ENCODE results near the gene MAD1L1. TPM values are rescaled to one million over a fixed set of nuclear protein-coding genes. Genes with fewer than 3 reads are reported as not detected.

Gene MAD1L1
- total and polyA plus RNA-seq, 3 experiments from 2014 or later = 43.6 to 185 (median 47.3) TPM

DNA sequence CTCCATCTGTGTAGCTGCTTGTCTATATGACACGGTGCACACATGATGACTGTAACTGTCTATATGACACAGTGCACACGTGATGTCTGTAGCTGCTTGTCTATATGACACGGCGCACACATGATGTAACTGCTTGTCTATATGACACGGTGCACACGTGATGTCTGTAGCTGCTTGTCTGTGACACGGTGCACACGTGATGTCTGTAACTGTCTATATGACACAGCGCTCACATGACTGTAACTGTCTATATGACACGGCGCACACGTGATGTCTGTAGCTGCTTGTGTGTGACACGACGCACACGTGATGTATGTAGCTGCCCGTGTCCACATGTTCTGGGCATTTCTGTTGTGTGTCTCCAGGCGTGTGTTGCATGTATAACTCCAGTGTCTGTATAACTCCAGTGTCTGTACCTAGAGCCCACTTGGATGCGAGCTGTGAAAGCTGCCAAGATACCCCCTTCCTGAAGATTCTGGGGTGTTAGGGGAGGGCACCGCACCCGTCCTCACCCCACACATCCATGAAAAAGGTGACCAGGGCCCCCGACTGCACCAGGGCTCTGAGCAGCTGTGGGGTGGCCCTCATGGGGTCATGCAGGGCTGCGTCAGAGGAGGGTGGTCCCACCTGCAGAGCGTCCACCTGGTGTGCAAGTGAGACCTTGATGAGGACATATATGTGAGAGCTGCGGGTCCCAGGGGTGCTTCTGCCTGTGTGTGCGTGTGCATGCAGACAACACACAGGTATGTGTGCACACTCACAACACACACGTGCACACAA lies 424.7 kb downstream of the MAD1L1 start:
- CTCF ChIA-PET = no interaction called here
- H3K9me3 Mint-ChIP-seq = no peaks in the 10 kb centered on the region
- no peak for DNase-seq

GRCh38 chr7:1806354-1806753 lies 426.4 kb downstream of the MAD1L1 start:
- no peak for DNase-seq
- no peaks in the 10 kb centered on the region for H3K27me3 ChIP-seq (ENCODE audit: insufficient read depth, low read length, poor library complexity, severe bottlenecking)
- no peaks in the 10 kb centered on the region for H3K36me3 ChIP-seq (ENCODE audit: insufficient read depth, low read length)
- H3K4me3 ChIP-seq (ENCODE audit: low read length) = no peak overlapping the region
- peaks cover 0 to 8% of the 10 kb centered on the region in 2 donors for H3K27me3 Mint-ChIP-seq
- no peaks in the 10 kb centered on the region for H3K9me3 ChIP-seq (ENCODE audit: low read length)
- H3K4me3 Mint-ChIP-seq = no peak overlapping the region
- H3K27ac Mint-ChIP-seq = no peak overlapping the region
- no peaks in the 10 kb centered on the region for H3K4me1 ChIP-seq (ENCODE audit: insufficient read depth, low read length)
- ChIA-PET CTCF (no interaction called here), POLR2A (no interaction called here)
- no peaks in the 10 kb centered on the region for H3K9me3 Mint-ChIP-seq
- no peaks in the 10 kb centered on the region for H3K36me3 Mint-ChIP-seq
- H3K27ac ChIP-seq (ENCODE audit: low read depth, low read length) = no peak overlapping the region
- no peaks in the 10 kb centered on the region for H3K4me1 Mint-ChIP-seq

More for the DNA sequence above, 424.7 kb downstream of the MAD1L1 start:
- POLR2A ChIA-PET = no interaction called here
- Histone ChIP-seq H3K4me1 (ENCODE audit: insufficient read depth, low read length) (no peaks in the 10 kb centered on the region), H3K27ac (ENCODE audit: low read depth, low read length) (no peak overlapping the region), H3K27me3 (ENCODE audit: insufficient read depth, low read length, poor library complexity, severe bottlenecking) (no peaks in the 10 kb centered on the region), H3K4me3 (ENCODE audit: low read length) (no peak overlapping the region), H3K9me3 (ENCODE audit: low read length) (no peaks in the 10 kb centered on the region), H3K36me3 (ENCODE audit: insufficient read depth, low read length) (no peaks in the 10 kb centered on the region)
- no peak overlapping the region for H3K4me3 Mint-ChIP-seq
- no peaks in the 10 kb centered on the region for H3K36me3 Mint-ChIP-seq
- H3K27ac Mint-ChIP-seq = no peak overlapping the region
- H3K4me1 Mint-ChIP-seq = peaks cover 0 to 3% (median 0%) of the 10 kb centered on the region in 3 donors
- peaks cover 0 to 8% of the 10 kb centered on the region in 2 donors for H3K27me3 Mint-ChIP-seq

GRCh38 chr7:1804310-1804709 lies 428.4 kb downstream of the MAD1L1 start:
- Mint-ChIP-seq H3K36me3 (no peaks in the 10 kb centered on the region), H3K27me3 (peaks cover 0 to 8% of the 10 kb centered on the region in 2 donors), H3K27ac (no peak overlapping the region), H3K4me1 (no peaks in the 10 kb centered on the region), H3K4me3 (no peak overlapping the region), H3K9me3 (no peaks in the 10 kb centered on the region)
- Histone ChIP-seq H3K9me3 (ENCODE audit: low read length) (no peaks in the 10 kb centered on the region), H3K36me3 (ENCODE audit: insufficient read depth, low read length) (no peaks in the 10 kb centered on the region), H3K4me3 (ENCODE audit: low read length) (no peak overlapping the region), H3K27me3 (ENCODE audit: insufficient read depth, low read length, poor library complexity, severe bottlenecking) (no peaks in the 10 kb centered on the region), H3K4me1 (ENCODE audit: insufficient read depth, low read length) (no peaks in the 10 kb centered on the region), H3K27ac (ENCODE audit: low read depth, low read length) (no peak overlapping the region)
- ChIA-PET CTCF (no interaction called here), POLR2A (no interaction called here)
- DNase-seq = no peak

DNA sequence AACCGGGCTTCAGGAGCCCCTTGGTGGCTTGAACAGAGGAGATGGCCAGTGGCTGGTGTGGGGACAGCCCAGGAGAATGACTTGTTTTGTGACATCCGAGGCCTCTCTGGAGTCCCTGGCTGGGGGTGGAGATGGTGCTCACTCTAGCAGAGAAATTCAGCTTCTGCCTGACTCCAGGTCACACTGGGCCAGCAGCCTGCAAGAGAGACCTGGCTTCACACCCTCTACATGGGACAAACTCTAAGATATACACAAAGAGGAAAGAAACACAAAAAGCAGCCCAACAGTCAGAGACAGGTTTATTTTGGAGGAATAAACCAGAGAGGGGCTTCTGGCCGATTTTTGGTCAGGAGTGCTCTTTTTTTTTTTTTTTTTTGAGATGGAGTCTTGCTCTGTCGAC lies 429.8 kb downstream of the MAD1L1 start:
- H3K36me3 Mint-ChIP-seq = no peaks in the 10 kb centered on the region
- CTCF ChIA-PET = no interaction called here

GRCh38 chr7:1800902-1801301 lies 431.8 kb downstream of the MAD1L1 start:
- no peak overlapping the region for H3K4me3 ChIP-seq (ENCODE audit: low read length)
- no peaks in the 10 kb centered on the region for H3K9me3 ChIP-seq (ENCODE audit: low read length)
- Mint-ChIP-seq H3K4me3 (no peak overlapping the region), H3K9me3 (peaks cover 0 to 5% (median 3%) of the 10 kb centered on the region in 5 donors), H3K27ac (peak overlapping the region in 1 of 8 donors; percentile 88), H3K36me3 (peaks cover 0 to 4% (median 0%) of the 10 kb centered on the region in 3 donors), H3K4me1 (no peaks in the 10 kb centered on the region), H3K27me3 (peaks cover 4 to 24% of the 10 kb centered on the region in 2 donors)
- ChIA-PET CTCF (interaction anchor here (1.2 kb wide), 1 partner anchor 12 kb away, joined by 3 read pairs; no protein-coding TSS in a partner anchor), POLR2A (no interaction called here)
- no peaks in the 10 kb centered on the region for H3K4me1 ChIP-seq (ENCODE audit: insufficient read depth, low read length)
- H3K27me3 ChIP-seq (ENCODE audit: insufficient read depth, low read length, poor library complexity, severe bottlenecking) = no peaks in the 10 kb centered on the region
- DNase-seq = no peak
- no peaks in the 10 kb centered on the region for H3K36me3 ChIP-seq (ENCODE audit: insufficient read depth, low read length)
- H3K27ac ChIP-seq (ENCODE audit: low read depth, low read length) = no peak overlapping the region

More for the DNA sequence above, 429.8 kb downstream of the MAD1L1 start:
- H3K4me1 Mint-ChIP-seq = no peaks in the 10 kb centered on the region
- H3K4me1 ChIP-seq (ENCODE audit: insufficient read depth, low read length) = no peaks in the 10 kb centered on the region
- no peak overlapping the region for H3K4me3 Mint-ChIP-seq
- no peak for DNase-seq
- POLR2A ChIA-PET = no interaction called here
- H3K27me3 Mint-ChIP-seq = peaks cover 0 to 12% of the 10 kb centered on the region in 2 donors
- no peak overlapping the region for H3K27ac Mint-ChIP-seq
- H3K36me3 ChIP-seq (ENCODE audit: insufficient read depth, low read length) = no peaks in the 10 kb centered on the region
- H3K9me3 ChIP-seq (ENCODE audit: low read length) = no peaks in the 10 kb centered on the region
- no peak overlapping the region for H3K4me3 ChIP-seq (ENCODE audit: low read length)
- H3K9me3 Mint-ChIP-seq = no peaks in the 10 kb centered on the region
- no peak overlapping the region for H3K27ac ChIP-seq (ENCODE audit: low read depth, low read length)
- H3K27me3 ChIP-seq (ENCODE audit: insufficient read depth, low read length, poor library complexity, severe bottlenecking) = no peaks in the 10 kb centered on the region

DNA sequence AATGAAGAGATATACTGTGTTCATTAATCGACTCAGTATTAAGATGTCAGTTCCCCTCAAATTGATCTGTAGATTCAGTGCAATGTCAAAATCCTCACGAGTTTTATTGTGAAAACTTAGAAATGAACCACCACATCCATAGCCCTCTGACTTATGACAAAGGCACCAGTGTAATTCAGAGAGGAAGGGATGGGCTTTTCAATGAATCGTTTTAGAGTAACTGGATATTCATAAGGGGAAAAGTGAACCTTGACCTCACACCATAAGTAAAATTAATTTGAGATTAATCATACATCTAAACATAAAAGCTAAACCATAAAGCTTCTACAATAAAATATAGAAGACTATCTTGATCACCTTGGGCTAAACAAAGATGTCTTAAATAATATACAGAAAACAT lies 434.6 kb downstream of the MAD1L1 start:
- no peak overlapping the region for H3K4me3 Mint-ChIP-seq
- H3K4me1 ChIP-seq (ENCODE audit: insufficient read depth, low read length) = no peaks in the 10 kb centered on the region
- no peak overlapping the region for H3K4me3 ChIP-seq (ENCODE audit: low read length)
- H3K4me1 Mint-ChIP-seq = no peaks in the 10 kb centered on the region
- no peak for DNase-seq
- peaks cover 3% of the 10 kb centered on the region for H3K9me3 ChIP-seq (ENCODE audit: low read length)
- H3K27ac ChIP-seq (ENCODE audit: low read depth, low read length) = no peak overlapping the region
- no peaks in the 10 kb centered on the region for H3K27me3 ChIP-seq (ENCODE audit: insufficient read depth, low read length, poor library complexity, severe bottlenecking)
- peaks cover 0 to 16% (median 1%) of the 10 kb centered on the region in 3 donors for H3K36me3 Mint-ChIP-seq
- no peaks in the 10 kb centered on the region for H3K36me3 ChIP-seq (ENCODE audit: insufficient read depth, low read length)
- H3K9me3 Mint-ChIP-seq = peaks cover 16 to 30% (median 24%) of the 10 kb centered on the region in 5 donors
- ChIA-PET CTCF (no interaction called here), POLR2A (no interaction called here)
- no peak overlapping the region for H3K27ac Mint-ChIP-seq
- peaks cover 17 to 38% of the 10 kb centered on the region in 2 donors for H3K27me3 Mint-ChIP-seq

DNA sequence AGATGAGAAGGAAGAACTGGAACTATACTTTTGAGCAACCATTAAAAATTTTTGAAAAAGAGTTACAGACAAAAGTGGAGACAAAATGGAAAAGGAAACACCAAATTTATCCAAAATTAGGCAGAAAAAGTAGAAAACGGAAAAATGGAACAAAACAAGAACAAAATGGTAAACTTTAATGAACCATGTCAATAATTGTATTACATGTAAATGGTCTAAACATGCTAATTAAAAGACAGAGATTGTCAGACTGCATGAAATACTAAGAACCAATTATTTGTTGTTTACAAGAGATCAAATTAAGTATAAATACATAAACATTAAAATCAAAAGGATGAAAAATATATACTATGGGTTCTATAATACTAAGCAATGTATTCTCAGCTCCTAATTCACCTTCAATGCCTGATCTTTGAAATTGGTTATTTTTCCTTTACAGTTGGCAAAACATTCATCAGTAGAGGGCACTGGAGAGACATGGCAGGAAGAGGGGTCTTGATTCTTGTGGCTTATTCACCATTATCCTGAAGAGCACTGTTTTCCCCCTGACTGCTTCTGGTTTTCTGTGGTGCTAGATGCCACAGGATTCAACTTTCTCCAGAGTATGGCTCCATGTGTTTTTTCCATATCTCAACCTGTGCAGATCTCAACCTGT lies 437.7 kb downstream of the MAD1L1 start:
- Histone ChIP-seq H3K36me3 (ENCODE audit: insufficient read depth, low read length) (no peaks in the 10 kb centered on the region), H3K27ac (ENCODE audit: low read depth, low read length) (no peak overlapping the region), H3K9me3 (ENCODE audit: low read length) (peaks cover 3% of the 10 kb centered on the region), H3K27me3 (ENCODE audit: insufficient read depth, low read length, poor library complexity, severe bottlenecking) (no peaks in the 10 kb centered on the region), H3K4me3 (ENCODE audit: low read length) (no peak overlapping the region), H3K4me1 (ENCODE audit: insufficient read depth, low read length) (no peaks in the 10 kb centered on the region)
- POLR2A ChIA-PET = no interaction called here
- Mint-ChIP-seq H3K27me3 (peaks cover 24 to 47% of the 10 kb centered on the region in 2 donors), H3K27ac (no peak overlapping the region), H3K4me3 (no peak overlapping the region), H3K36me3 (peaks cover 0 to 20% (median 1%) of the 10 kb centered on the region in 3 donors), H3K4me1 (no peaks in the 10 kb centered on the region), H3K9me3 (peaks cover 16 to 35% (median 28%) of the 10 kb centered on the region in 5 donors)
- CTCF ChIA-PET = no interaction called here
- no peak for DNase-seq

DNA sequence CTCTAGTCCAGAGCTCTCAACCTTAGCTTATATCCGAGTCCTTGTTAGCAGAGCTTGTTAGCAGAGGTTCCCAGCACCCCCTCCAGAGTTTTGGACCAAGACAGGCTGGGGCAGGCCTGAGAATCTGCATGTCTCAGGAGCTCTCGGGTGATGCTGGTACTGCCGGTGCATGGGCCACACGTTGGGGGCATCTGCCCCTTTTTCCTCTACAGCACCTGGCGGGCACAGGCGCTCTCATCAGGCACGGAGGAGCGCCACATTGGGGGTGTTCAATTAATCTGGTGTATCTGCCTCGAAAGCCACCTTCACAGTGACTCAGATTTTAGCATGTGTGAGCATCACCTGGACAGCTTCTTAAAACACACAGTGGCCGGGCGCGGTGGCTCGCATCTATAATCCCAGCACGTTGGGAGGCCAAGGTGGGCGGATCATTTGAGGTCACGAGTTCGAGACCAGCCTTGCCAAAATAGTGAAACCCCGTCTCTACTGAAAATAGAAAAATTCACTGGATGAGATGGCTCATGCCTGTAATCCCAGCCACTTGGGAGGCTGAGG lies 445.0 kb downstream of the MAD1L1 start:
- Mint-ChIP-seq H3K36me3 (peaks cover 0 to 12% (median 1%) of the 10 kb centered on the region in 3 donors), H3K9me3 (peaks cover 6 to 24% (median 11%) of the 10 kb centered on the region in 5 donors), H3K4me1 (peaks cover 0 to 2% (median 0%) of the 10 kb centered on the region in 3 donors), H3K27me3 (peaks cover 18 to 53% of the 10 kb centered on the region in 2 donors), H3K27ac (no peak overlapping the region), H3K4me3 (no peak overlapping the region)
- Histone ChIP-seq H3K36me3 (ENCODE audit: insufficient read depth, low read length) (no peaks in the 10 kb centered on the region), H3K27ac (ENCODE audit: low read depth, low read length) (no peak overlapping the region), H3K4me1 (ENCODE audit: insufficient read depth, low read length) (no peaks in the 10 kb centered on the region), H3K4me3 (ENCODE audit: low read length) (no peak overlapping the region), H3K9me3 (ENCODE audit: low read length) (no peaks in the 10 kb centered on the region), H3K27me3 (ENCODE audit: insufficient read depth, low read length, poor library complexity, severe bottlenecking) (no peaks in the 10 kb centered on the region)
- CTCF ChIA-PET = interaction anchor here (0.9 kb wide), 1 partner anchor 13 kb away, joined by 3 read pairs; no protein-coding TSS in a partner anchor
- POLR2A ChIA-PET = no interaction called here
- DNase-seq = no peak
